ENCODE data around the gene TMEM151A.
"Not testable (repeated sequence)": the region's sequence is repeated elsewhere in the genome, so short reads cannot be mapped to it uniquely, and the experiment has no call there.

DNA sequence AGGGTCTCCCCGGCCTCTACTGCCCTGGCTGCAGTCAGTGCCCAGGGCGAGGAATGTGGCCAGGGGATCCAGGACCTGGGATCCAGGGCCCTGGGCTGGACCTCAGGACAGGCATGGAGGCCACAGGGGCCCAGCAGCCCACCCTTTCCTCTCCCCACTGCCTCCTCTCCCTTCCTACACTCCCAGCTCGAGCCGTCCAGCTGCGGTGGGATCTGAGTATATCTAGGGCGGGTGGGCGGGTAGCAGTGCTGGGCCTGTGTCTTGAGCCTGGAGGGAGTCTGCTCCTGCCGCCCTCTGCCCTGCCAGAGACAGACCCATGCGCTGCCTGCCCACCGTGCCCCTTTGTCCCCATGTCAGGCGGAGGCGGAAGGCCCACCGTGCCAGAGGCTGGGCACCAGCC, 15.1 kb upstream of the TMEM151A start:
- TF ChIP-seq, protein P1, sequence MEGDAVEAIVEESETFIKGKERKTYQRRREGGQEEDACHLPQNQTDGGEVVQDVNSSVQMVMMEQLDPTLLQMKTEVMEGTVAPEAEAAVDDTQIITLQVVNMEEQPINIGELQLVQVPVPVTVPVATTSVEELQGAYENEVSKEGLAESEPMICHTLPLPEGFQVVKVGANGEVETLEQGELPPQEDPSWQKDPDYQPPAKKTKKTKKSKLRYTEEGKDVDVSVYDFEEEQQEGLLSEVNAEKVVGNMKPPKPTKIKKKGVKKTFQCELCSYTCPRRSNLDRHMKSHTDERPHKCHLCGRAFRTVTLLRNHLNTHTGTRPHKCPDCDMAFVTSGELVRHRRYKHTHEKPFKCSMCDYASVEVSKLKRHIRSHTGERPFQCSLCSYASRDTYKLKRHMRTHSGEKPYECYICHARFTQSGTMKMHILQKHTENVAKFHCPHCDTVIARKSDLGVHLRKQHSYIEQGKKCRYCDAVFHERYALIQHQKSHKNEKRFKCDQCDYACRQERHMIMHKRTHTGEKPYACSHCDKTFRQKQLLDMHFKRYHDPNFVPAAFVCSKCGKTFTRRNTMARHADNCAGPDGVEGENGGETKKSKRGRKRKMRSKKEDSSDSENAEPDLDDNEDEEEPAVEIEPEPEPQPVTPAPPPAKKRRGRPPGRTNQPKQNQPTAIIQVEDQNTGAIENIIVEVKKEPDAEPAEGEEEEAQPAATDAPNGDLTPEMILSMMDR (IDR thresholded peaks at IDR 0.05 in 4 of 5, conservative IDR thresholded peaks at IDR 0.05 in 1 of 5): not testable (repeated sequence)
- TF ChIP-seq POLR2A (IDR thresholded peaks at IDR 0.05): not testable (repeated sequence)

Data from gastrocnemius medialis (tissue), 4 donors.